Measurements from ENCODE around the gene TCF23.
A peak's percentile ranks its signal among the peaks of the same experiment; 100 is the strongest.
"Not testable (repeated sequence)": the region's sequence is repeated elsewhere in the genome, so short reads cannot be mapped to it uniquely, and the experiment has no call there.

TCF23 gene

GRCh38 chr2:27148801-27149439, at the start of gene TCF23:
TSS of gene TCF23 (plus strand) at chr2:27149004. CDS start at chr2:27149134, 130 bp downstream.
- Histone ChIP-seq H3K27me3 (ENCODE audit: low read depth) (peaks cover 3% of the 10 kb centered on the region), H3K4me1 (no peaks in the 10 kb centered on the region), H3K36me3 (replicated peaks) (no peaks in the 10 kb centered on the region), H3K9me3 (no peaks in the 10 kb centered on the region), H3K4me3 (no peak within 1 kb of the TSS)
- in situ Hi-C loops (cut with MboI; ENCODE audit: low sequenced_read_pairs): no loop called here
- DNase-seq (ENCODE audit: low spot score in 2 of 2): no peak

DNA sequence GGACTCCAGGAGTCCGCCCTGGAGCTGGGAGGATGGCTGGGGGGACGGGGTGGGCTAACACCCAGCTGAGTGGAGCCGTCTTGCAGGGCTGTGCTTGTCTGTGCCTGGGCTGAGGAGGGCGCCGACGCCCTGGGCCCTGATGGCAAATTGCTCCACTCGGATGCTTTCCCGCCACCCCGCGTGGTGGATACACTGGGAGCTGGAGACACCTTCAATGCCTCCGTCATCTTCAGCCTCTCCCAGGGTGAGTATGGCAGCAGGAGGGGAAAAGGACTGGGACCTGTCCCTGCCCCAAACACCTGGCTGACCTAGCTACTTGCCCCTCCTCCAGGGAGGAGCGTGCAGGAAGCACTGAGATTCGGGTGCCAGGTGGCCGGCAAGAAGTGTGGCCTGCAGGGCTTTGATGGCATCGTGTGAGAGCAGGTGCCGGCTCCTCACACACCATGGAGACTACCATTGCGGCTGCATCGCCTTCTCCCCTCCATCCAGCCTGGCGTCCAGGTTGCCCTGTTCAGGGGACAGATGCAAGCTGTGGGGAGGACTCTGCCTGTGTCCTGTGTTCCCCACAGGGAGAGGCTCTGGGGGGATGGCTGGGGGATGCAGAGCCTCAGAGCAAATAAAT, 49.4 kb upstream of the TCF23 start:
- Histone ChIP-seq H3K27me3 (ENCODE audit: low read depth) (no peaks in the 10 kb centered on the region), H3K4me3 (no peak overlapping the region), H3K36me3 (replicated peaks) (peaks cover 4% of the 10 kb centered on the region; the same call in 1 of the 2 replicates), H3K9me3 (no peaks in the 10 kb centered on the region), H3K4me1 (0 out of 2 replicates have a peak, but pooled peaks cover 2% of the 10 kb centered on the region)
- DNase-seq (ENCODE audit: low spot score in 2 of 2): no peak
- in situ Hi-C loops (cut with MboI; ENCODE audit: low sequenced_read_pairs): no loop called here

GRCh38 chr2:27100036-27100435, 48.8 kb upstream of the TCF23 start:
- in situ Hi-C loops (cut with MboI; ENCODE audit: low sequenced_read_pairs): loop anchor here (10.0 kb wide), 1 partner anchor 185 kb away; the partner anchor contains the start of gene TRIM54
- Histone ChIP-seq H3K4me3 (no peak overlapping the region), H3K27me3 (ENCODE audit: low read depth) (no peaks in the 10 kb centered on the region), H3K4me1 (0 out of 2 replicates have a peak, but pooled peaks cover 2% of the 10 kb centered on the region), H3K36me3 (replicated peaks) (peaks cover 4% of the 10 kb centered on the region; the same call in 1 of the 2 replicates), H3K9me3 (no peaks in the 10 kb centered on the region)
- DNase-seq (ENCODE audit: low spot score in 2 of 2): no peak

DNA sequence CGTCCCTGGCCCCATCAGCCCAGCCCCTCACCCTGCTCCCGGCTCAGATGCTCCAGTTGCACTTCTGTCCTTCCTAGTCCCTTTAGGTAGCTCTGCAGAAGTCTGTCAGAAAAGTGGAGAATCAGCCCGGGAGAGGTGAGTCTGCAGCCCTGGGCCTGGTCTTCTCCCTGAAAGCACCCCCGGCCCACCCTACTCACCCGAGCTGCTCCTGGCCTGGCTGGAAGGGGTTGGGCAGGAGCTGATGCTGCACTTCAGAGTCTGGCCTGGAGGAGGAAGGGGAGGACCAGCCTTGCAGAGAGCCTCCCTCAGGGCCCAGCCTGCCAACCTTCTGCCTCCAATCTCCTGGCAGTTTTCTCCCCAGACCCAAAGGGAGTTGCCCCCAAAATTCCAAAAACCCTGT, 46.5 kb upstream of the TCF23 start:
- no peak for DNase-seq (ENCODE audit: low spot score in 2 of 2)
- Histone ChIP-seq H3K4me1 (no peaks in the 10 kb centered on the region), H3K4me3 (no peak overlapping the region), H3K36me3 (replicated peaks) (peaks cover 4% of the 10 kb centered on the region; the same call in 1 of the 2 replicates), H3K27me3 (ENCODE audit: low read depth) (no peaks in the 10 kb centered on the region), H3K9me3 (no peaks in the 10 kb centered on the region)
- in situ Hi-C loops (cut with MboI; ENCODE audit: low sequenced_read_pairs): loop anchor here (10.0 kb wide), 1 partner anchor 182 kb away; the partner anchor contains the start of gene TRIM54

DNA sequence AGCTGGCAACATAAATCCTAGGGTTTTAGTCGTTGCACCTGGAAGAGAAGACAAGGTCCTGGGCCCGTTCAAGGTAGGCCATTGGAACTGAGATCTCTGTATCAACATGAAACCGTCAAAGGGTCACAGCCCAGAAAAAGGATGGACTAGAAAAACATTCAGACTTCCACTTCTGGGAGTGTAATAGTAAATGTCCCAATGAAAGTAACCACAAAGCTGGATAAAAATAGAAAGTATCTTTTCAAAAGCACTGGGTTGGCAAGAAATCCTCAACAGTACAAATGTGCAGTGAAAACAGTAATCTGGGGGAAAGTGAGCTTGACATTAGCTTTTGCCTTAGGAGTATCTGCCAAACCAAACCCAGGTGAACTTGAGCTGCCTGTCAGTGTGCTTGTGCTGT, 42.8 kb upstream of the TCF23 start:
- DNase-seq (ENCODE audit: low spot score in 2 of 2): no peak

GRCh38 chr2:27108221-27108620, 40.6 kb upstream of the TCF23 start:
- H3K36me3 ChIP-seq (replicated peaks): no peaks in the 10 kb centered on the region
- H3K9me3 ChIP-seq: no peaks in the 10 kb centered on the region
- no peak overlapping the region for H3K4me3 ChIP-seq
- H3K4me1 ChIP-seq: no peaks in the 10 kb centered on the region
- no peaks in the 10 kb centered on the region for H3K27me3 ChIP-seq (ENCODE audit: low read depth)
- DNase-seq (ENCODE audit: low spot score in 2 of 2): no peak
- in situ Hi-C loops (cut with MboI; ENCODE audit: low sequenced_read_pairs): loop anchor here (10.0 kb wide), 1 partner anchor 177 kb away; the partner anchor contains the start of gene TRIM54

More for the DNA sequence above, 42.8 kb upstream of the TCF23 start:
- in situ Hi-C loops (cut with MboI; ENCODE audit: low sequenced_read_pairs): loop anchor here (10.0 kb wide), 1 partner anchor 179 kb away; the partner anchor contains the start of gene TRIM54
- H3K36me3 ChIP-seq (replicated peaks): no peaks in the 10 kb centered on the region
- H3K9me3 ChIP-seq: no peaks in the 10 kb centered on the region
- no peaks in the 10 kb centered on the region for H3K27me3 ChIP-seq (ENCODE audit: low read depth)
- no peaks in the 10 kb centered on the region for H3K4me1 ChIP-seq
- H3K4me3 ChIP-seq: no peak overlapping the region

DNA sequence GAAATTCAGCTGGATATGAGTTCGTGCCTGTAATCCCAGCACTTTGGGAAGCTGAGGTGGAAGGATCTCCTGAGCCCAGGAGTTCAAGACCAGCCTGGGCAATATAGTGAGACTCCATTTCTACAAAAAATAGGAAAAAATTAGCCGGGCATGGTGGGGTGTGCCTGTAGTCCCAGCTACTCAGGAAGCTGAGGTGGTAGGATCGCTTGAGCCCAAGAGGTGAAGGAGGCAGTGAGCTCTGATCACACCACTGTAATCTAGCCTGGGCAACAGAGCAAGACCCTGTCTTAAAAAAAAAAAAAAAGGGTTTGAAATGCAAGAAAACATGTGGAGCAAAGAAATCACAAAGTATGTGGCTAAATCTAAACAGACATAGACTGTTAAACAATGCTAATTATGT, 39.7 kb upstream of the TCF23 start:
- H3K4me3 ChIP-seq: no peak overlapping the region
- H3K9me3 ChIP-seq: no peaks in the 10 kb centered on the region
- no peaks in the 10 kb centered on the region for H3K27me3 ChIP-seq (ENCODE audit: low read depth)
- H3K4me1 ChIP-seq: no peaks in the 10 kb centered on the region
- no peak for DNase-seq (ENCODE audit: low spot score in 2 of 2)
- H3K36me3 ChIP-seq (replicated peaks): no peaks in the 10 kb centered on the region
- in situ Hi-C loops (cut with MboI; ENCODE audit: low sequenced_read_pairs): loop anchor here (10.0 kb wide), 1 partner anchor 176 kb away; the partner anchor contains the start of gene TRIM54

DNA sequence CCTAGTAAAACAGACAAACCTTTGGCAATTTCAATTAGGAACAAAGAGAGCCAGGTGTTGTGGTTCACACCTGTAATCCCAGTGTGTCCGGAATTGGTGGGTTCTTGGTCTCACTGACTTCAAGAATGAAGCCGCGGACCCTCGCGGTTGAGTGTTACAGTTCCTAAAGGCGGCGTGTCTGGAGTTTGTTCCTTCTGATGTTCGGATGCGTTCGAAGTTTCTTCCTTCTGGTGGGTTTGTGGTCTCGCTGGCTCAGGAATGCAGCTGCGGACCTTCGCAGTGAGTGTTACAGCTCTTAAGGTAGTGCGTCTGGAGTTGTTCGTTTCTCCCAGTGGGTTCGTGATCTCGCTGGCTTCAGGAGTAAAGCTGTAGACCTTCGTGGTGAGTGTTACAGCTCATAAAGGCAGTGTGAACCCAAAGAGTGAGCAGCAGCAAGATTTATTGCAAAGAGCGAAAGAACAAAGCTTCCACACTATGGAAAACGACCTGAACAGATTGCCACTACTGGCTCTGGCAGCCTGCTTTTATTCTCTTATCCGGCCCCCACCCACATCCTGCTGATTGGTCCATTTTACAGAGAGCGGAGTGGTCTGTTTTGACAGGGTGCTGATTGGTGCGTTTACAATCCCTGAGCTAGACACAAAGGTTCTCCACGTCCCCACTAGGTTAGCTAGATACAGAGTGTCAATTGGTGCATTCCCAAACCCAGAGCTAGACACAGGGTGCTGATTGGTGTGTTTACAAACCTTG, 38.0 kb upstream of the TCF23 start:
- H3K4me3 ChIP-seq; DNase-seq (ENCODE audit: low spot score in 2 of 2); H3K4me1 ChIP-seq; H3K9me3 ChIP-seq; in situ Hi-C loops (cut with MboI; ENCODE audit: low sequenced_read_pairs); H3K36me3 ChIP-seq (replicated peaks); H3K27me3 ChIP-seq (ENCODE audit: low read depth): not testable (repeated sequence)

- H3K4me1 ChIP-seq; H3K36me3 ChIP-seq (replicated peaks); in situ Hi-C loops (cut with MboI; ENCODE audit: low sequenced_read_pairs); DNase-seq (ENCODE audit: low spot score in 2 of 2); H3K4me3 ChIP-seq; H3K9me3 ChIP-seq; H3K27me3 ChIP-seq (ENCODE audit: low read depth): not testable (repeated sequence)
Measured at GRCh38 chr2:27111392-27112078, 37.3 kb upstream of the TCF23 start.

DNA sequence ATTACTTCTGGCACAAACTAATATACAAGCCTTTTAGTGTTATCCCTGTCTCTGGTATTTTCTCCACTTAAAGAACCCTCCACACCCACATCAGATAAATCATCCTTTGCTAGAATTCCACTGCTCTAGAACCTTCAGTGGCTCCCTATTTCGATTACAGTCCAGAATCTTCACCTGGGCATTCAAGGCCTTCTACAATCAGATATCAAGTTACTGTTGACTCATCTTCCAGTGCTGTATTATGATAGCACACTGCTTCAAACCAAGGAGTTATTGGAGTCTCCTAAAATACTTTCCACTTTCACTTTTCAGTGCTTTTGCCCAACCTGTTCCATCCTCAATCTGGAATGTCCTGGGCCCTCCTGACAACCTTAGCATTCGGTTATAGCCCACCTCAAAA, 33.3 kb upstream of the TCF23 start:
- no peaks in the 10 kb centered on the region for H3K9me3 ChIP-seq
- H3K36me3 ChIP-seq (replicated peaks): no peaks in the 10 kb centered on the region
- in situ Hi-C loops (cut with MboI; ENCODE audit: low sequenced_read_pairs): no loop called here
- no peak for DNase-seq (ENCODE audit: low spot score in 2 of 2)
- peaks cover 4% of the 10 kb centered on the region for H3K4me1 ChIP-seq
- H3K4me3 ChIP-seq: no peak overlapping the region
- H3K27me3 ChIP-seq (ENCODE audit: low read depth): no peaks in the 10 kb centered on the region

GRCh38 chr2:27117995-27118524, 30.7 kb upstream of the TCF23 start:
- DNase-seq (ENCODE audit: low spot score in 2 of 2): no peak
- H3K4me3 ChIP-seq: peak overlapping the region; percentile 30

DNA sequence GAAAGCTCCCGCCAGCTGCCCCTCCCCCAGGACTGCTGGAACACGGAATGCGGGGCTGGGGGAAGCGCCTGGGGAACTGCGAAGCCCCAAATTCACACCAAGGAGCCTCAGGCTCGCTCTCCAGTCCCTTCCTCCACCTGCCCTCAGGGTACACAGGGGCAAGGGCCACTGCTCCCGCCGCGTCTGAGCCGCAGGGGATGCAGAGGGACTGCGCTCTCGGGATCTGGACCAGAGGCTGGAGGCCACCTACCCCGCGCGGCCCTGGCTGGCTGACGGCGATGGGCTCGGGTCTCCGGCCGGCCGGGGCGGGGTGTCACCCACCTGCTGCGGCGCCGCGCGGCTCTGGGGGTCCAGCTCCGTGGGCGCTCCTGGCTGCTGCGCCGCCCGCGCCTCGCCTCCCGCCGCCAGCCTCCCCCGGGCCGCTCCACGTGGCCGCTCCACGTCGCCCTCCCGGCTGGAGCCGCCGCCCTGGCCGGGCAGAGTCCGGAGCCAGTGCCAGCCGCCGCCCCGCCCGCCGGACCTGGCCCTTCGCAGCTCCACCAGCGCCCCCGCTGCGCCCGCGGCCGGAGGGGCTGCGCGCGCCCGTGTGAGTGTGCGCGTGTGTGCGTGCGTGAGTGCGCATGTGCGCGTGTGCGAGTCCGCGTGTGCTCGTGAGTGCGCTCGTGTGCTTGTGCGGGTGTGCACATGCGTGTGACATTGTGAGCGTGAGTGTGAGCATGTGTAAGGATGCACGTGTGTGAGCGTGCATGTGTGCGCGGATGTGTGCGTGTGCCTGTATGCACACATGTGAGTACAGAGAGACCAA, 30.1 kb upstream of the TCF23 start, which contains the start of gene CGREF1:
CGREF1 (minus strand) TSS at position 604 of the 805 bp plus-strand sequence. CDS start 14,762 bp downstream, outside the sequence.
- H3K4me3 ChIP-seq: peak within 1 kb of the TSS; percentile 30
- in situ Hi-C loops (cut with MboI; ENCODE audit: low sequenced_read_pairs): no loop called here
- DNase-seq (ENCODE audit: low spot score in 2 of 2): peak in 1 of 2 experiments; percentile 58
- no peaks in the 10 kb centered on the region for H3K9me3 ChIP-seq
- no peaks in the 10 kb centered on the region for H3K36me3 ChIP-seq (replicated peaks)
- peaks cover 8% of the 10 kb centered on the region for H3K4me1 ChIP-seq
- no peaks in the 10 kb centered on the region for H3K27me3 ChIP-seq (ENCODE audit: low read depth)

More at GRCh38 chr2:27117995-27118524, 30.7 kb upstream of the TCF23 start:
- no peaks in the 10 kb centered on the region for H3K27me3 ChIP-seq (ENCODE audit: low read depth)
- in situ Hi-C loops (cut with MboI; ENCODE audit: low sequenced_read_pairs): no loop called here
- H3K36me3 ChIP-seq (replicated peaks): no peaks in the 10 kb centered on the region
- peaks cover 4% of the 10 kb centered on the region for H3K4me1 ChIP-seq
- no peaks in the 10 kb centered on the region for H3K9me3 ChIP-seq
